Esophagus squamous epithelium (tissue), 5 donors: Measurements from ENCODE around the gene PNLIPRP1. TPM values are rescaled to one million over a fixed set of nuclear protein-coding genes. Genes with fewer than 3 reads are reported as not detected.

Experiments used
- DNase-seq: peaks from one replicate; lab custom pipeline; 2025; lab: John Stamatoyannopoulos, UW
- H3K27ac ChIP-seq, 4 donors: fragments of 200-600 bp; sonication (generic); one replicate each; pipeline ENCODE4 v1.5.1; 2016 to 2019; ENCODE audit warnings: mild to moderate bottlenecking in 1 of 4
- H3K27me3 ChIP-seq, 4 donors: fragments of 200-600 bp; sonication (generic); 1 replicate in 3 of 4; 2 replicates in 1 of 4; pipeline versions ENCODE4 v1.5.1 to v1.6.0; 2017 to 2021; ENCODE audit warnings: antibody characterized with exemption in 1 of 4
- H3K36me3 ChIP-seq, 3 donors: fragments of 200-600 bp; sonication (generic); one replicate each; pipeline ENCODE4 v1.5.1; 2016 to 2019
- H3K4me1 ChIP-seq, 3 donors: fragments of 200-600 bp; sonication (generic); one replicate each; pipeline ENCODE4 v1.5.1; 2017 to 2019
- H3K4me3 ChIP-seq, 4 donors: fragments of 200-600 bp; sonication (generic); 1 replicate in 3 of 4; 2 replicates in 1 of 4; pipeline ENCODE4 v1.5.1; 2016 to 2019; ENCODE audit warnings: mild to moderate bottlenecking in 2 of 4, moderate library complexity in 1 of 4
- H3K9me3 ChIP-seq, 3 donors: fragments of 200-600 bp; sonication (generic); one replicate each; pipeline ENCODE4 v1.5.1; 2016 to 2019
- POLR2A ChIP-seq, 4 donors: fragments of 450-650 bp; IDR thresholded peaks; one replicate each; pipeline ENCODE4 v1.6.1; 2017; ENCODE audit warnings: antibody characterized with exemption in 4 of 4, mild to moderate bottlenecking in 4 of 4, moderate library complexity in 3 of 4
- WGBS, 2 donors: methylation state at CpG; one replicate each; pipeline ENCODE4 v1.1.5; 2018; 5-methylcytosine and 5-hydroxymethylcytosine counted together
- intact Hi-C: fragments of 100-400 bp; cut with DNase I; formaldehyde crosslinking; loops from one replicate; pipeline ENCODE4 v1.15.0; 2022
- total RNA-seq, 4 donors: library from RNA; depleted of rRNA; stranded (reverse); fragments of >200 nt; gene quantifications; one replicate each; pipeline ENCODE4 v1.1.0, GENCODE V29; 2016
- TF ChIP-seq, protein P1 (sequence below), 6 experiments: fragments of 450-650 bp in 4 of 6; fragments of 200-600 bp in 2 of 6; sonication (generic) in 2 of 6; IDR thresholded peaks; one replicate each; pipeline ENCODE4 v1.5.1; 2016 to 2019; ENCODE audit warnings: antibody characterized with exemption in 6 of 6, mild to moderate bottlenecking in 4 of 6, moderate library complexity in 4 of 6
- donor health status: DM: yes; HTN: yes; CAD: no.

PNLIPRP1 gene
- total RNA-seq, 4 donors from 2014 or later, result not detected

DNA sequence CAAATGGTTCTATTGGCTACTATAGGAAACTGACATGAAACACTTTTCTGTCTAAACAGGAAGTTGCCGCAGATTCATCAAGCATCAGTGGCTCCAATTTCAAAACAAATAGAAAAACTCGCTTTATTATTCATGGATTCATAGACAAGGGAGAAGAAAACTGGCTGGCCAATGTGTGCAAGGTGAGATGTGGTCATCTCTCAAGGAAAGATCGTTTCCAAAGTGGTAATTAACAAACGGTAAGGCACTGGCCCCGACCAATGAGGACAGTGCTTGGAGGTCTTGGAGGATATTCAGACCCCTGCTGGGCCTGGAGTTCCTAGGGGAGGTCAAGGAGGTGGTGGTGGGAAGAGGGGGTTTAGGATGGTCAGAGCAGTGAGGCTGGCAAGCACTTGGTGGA lies 42.5 kb upstream of the PNLIPRP1 start:
- no peak overlapping the region for H3K27ac ChIP-seq

DNA sequence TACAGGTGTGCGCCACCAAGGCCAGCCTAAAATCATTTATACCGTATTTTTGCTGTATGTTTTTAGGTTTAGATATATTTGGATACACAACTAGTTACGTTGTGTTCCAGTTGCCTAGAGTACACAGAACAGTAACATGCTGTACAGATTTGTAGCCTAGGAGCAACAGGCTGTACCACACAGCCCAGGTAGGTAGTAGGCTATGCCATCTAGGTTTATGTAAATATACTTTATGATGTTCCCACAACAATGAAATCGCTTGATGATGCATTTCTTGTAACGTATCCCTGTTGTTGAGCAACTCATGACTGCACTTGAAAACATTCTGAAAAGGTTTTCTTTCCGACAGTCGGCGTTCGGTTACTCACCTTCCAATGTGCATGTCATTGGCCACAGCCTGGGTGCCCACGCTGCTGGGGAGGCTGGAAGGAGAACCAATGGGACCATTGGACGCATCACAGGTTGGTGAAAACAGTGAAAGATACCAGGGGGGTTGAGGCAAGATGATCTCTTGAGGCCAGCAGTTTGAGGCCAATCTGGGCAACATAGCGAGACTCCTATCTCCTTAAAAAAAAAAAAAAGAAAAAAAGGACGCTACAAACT lies 37.3 kb upstream of the PNLIPRP1 start:
- Histone ChIP-seq H3K27ac (no peak overlapping the region), H3K4me3 (no peak overlapping the region), H3K36me3 (no peaks in the 10 kb centered on the region), H3K4me1 (no peaks in the 10 kb centered on the region), H3K9me3 (no peaks in the 10 kb centered on the region), H3K27me3 (no peaks in the 10 kb centered on the region)
- WGBS, 2 donors, result 77 to 81% methylated on average over 8 to 13 of the region's 13 CpGs
- intact Hi-C loops, result no loop called here
- DNase-seq, result no peak
- no peak for TF ChIP-seq POLR2A (IDR thresholded peaks at IDR 0.05)
- TF ChIP-seq, protein P1, sequence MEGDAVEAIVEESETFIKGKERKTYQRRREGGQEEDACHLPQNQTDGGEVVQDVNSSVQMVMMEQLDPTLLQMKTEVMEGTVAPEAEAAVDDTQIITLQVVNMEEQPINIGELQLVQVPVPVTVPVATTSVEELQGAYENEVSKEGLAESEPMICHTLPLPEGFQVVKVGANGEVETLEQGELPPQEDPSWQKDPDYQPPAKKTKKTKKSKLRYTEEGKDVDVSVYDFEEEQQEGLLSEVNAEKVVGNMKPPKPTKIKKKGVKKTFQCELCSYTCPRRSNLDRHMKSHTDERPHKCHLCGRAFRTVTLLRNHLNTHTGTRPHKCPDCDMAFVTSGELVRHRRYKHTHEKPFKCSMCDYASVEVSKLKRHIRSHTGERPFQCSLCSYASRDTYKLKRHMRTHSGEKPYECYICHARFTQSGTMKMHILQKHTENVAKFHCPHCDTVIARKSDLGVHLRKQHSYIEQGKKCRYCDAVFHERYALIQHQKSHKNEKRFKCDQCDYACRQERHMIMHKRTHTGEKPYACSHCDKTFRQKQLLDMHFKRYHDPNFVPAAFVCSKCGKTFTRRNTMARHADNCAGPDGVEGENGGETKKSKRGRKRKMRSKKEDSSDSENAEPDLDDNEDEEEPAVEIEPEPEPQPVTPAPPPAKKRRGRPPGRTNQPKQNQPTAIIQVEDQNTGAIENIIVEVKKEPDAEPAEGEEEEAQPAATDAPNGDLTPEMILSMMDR (IDR thresholded peaks at IDR 0.05), result no peak

More for the DNA sequence above, 42.5 kb upstream of the PNLIPRP1 start:
- Histone ChIP-seq H3K27me3 (no peaks in the 10 kb centered on the region), H3K9me3 (no peaks in the 10 kb centered on the region), H3K4me3 (no peak overlapping the region), H3K36me3 (no peaks in the 10 kb centered on the region), H3K4me1 (no peaks in the 10 kb centered on the region)
- no peak for DNase-seq
- WGBS, 2 donors, result 74 to 76% methylated on average over 5 of the region's 5 CpGs
- no peak for TF ChIP-seq POLR2A (IDR thresholded peaks at IDR 0.05)
- TF ChIP-seq, protein P1 (IDR thresholded peaks at IDR 0.05), result no peak
- intact Hi-C loops, result no loop called here

DNA sequence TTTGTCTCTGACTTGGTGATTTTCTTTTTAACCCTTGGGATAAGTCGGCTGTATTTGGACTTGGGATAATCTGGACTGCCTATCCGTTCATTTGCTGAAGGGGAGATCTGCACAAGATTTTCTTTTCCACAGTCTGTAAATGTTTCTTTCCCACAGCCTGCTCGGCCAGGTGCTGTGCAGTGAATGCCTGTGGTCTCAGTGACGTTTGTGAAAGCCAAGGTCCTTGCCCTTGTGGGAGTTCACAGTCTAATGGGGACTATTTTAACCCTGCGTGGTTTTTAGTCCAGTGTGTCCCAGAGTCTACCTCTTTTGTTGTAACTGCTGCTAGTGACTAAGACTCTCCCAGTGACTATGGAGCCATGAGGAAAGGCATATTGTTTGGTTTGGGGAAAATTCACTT lies 36.1 kb upstream of the PNLIPRP1 start:
- intact Hi-C loops, result no loop called here
- no peaks in the 10 kb centered on the region for H3K27me3 ChIP-seq
- H3K9me3 ChIP-seq, result no peaks in the 10 kb centered on the region
- 44 to 54% methylated on average over 4 to 5 of the region's 5 CpGs for WGBS, 2 donors
- no peak for TF ChIP-seq POLR2A (IDR thresholded peaks at IDR 0.05)
- TF ChIP-seq, protein P1 (IDR thresholded peaks at IDR 0.05), result no peak
- no peak overlapping the region for H3K27ac ChIP-seq
- H3K4me3 ChIP-seq, result no peak overlapping the region
- H3K4me1 ChIP-seq, result no peaks in the 10 kb centered on the region
- DNase-seq, result no peak
- H3K36me3 ChIP-seq, result no peaks in the 10 kb centered on the region

DNA sequence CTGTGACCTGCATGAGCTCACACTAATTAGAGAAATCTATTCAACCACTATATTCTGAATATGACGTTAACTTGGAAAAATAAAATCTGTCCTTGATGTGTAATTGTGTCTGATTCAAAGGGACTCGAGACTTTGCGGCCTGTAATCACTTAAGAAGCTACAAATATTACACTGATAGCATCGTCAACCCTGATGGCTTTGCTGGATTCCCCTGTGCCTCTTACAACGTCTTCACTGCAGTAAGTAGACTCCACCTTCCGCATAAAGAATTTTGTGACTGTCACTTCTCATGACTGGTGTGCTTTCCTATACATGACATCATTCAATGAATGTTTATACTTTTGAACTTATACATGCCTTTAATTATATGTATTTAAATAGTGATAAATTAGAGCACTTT lies 34.9 kb upstream of the PNLIPRP1 start:
- no peak for DNase-seq
- Histone ChIP-seq H3K27me3 (no peaks in the 10 kb centered on the region), H3K9me3 (no peaks in the 10 kb centered on the region), H3K4me3 (no peak overlapping the region), H3K36me3 (no peaks in the 10 kb centered on the region), H3K27ac (no peak overlapping the region), H3K4me1 (no peaks in the 10 kb centered on the region)
- no peak for TF ChIP-seq POLR2A (IDR thresholded peaks at IDR 0.05)
- TF ChIP-seq, protein P1 (IDR thresholded peaks at IDR 0.05), result no peak
- intact Hi-C loops, result no loop called here
- WGBS, 2 donors, result 57 to 74% methylated on average over 6 of the region's 6 CpGs

DNA sequence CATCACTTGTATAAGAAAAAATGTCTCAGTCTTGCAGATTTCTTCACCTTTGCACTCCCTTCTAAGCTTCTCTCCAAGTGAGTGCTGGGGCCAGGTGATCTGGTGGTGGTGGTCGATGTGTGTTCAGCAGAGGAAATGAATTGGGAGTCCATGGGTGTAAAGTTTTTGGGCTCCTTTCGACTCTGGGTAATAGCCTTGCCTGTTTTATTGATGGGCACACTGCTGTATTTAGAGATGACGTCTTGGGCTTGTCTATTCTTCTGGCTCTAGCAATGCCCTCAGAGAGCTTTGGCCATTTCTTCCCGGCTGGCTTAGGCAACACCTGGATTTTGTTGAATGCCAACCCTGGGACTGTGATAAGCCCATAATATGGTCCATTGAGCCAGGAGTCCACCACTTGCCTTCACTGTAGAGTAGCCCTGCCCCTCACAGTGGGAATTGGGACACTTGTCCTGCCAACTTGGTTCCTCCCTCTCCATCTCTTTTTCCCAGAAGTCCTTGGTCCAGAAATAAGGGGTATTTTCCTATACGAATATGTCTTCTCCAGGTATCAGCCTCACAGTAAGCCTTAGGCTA lies 33.4 kb upstream of the PNLIPRP1 start:
- H3K9me3 ChIP-seq, result no peaks in the 10 kb centered on the region
- H3K27me3 ChIP-seq, result no peaks in the 10 kb centered on the region
- no peaks in the 10 kb centered on the region for H3K36me3 ChIP-seq
- no peak for TF ChIP-seq POLR2A (IDR thresholded peaks at IDR 0.05)
- TF ChIP-seq, protein P1 (IDR thresholded peaks at IDR 0.05), result no peak
- H3K4me3 ChIP-seq, result no peak overlapping the region
- no peaks in the 10 kb centered on the region for H3K4me1 ChIP-seq
- WGBS, 2 donors, result 78 to 83% methylated on average over 5 of the region's 5 CpGs
- H3K27ac ChIP-seq, result no peak overlapping the region
- no peak for DNase-seq
- intact Hi-C loops, result no loop called here
